Skeletal muscle satellite cell (primary cell): ENCODE data around the gene ZFHX3.
A peak's percentile ranks its signal among the peaks of the same experiment; 100 is the strongest.

Experiments used
- H3K27me3 ChIP-seq: 2 replicates; pipeline ENCODE4 v1.7.0; 2013; ENCODE audit warnings: low read length; ENCODE audit not compliant: control insufficient read depth, insufficient read depth
- H3K36me3 ChIP-seq: 2 replicates; pipeline ENCODE4 v1.7.0; 2013; ENCODE audit warnings: mild to moderate bottlenecking, control low read depth, low read length; ENCODE audit not compliant: insufficient read depth
- H3K4me1 ChIP-seq: 2 replicates; pipeline ENCODE4 v1.7.0; 2013; ENCODE audit warnings: low read length; ENCODE audit not compliant: control insufficient read depth, insufficient read depth
- H3K4me2 ChIP-seq: 2 replicates; pipeline ENCODE4 v1.7.0; 2013; ENCODE audit warnings: mild to moderate bottlenecking, low read length
- H3K4me3 ChIP-seq: 2 replicates; pipeline ENCODE4 v1.7.0; 2013; ENCODE audit warnings: low read length
- H3K9ac ChIP-seq: 2 replicates; pipeline ENCODE4 v1.7.0; 2013; ENCODE audit warnings: mild to moderate bottlenecking, low read depth, low read length, moderate library complexity
- H3K9me3 ChIP-seq: replicated peaks from 2 replicates; pipeline ENCODE4 v1.7.0; 2013; ENCODE audit warnings: mild to moderate bottlenecking, control low read depth, low read length

ZFHX3 gene

DNA sequence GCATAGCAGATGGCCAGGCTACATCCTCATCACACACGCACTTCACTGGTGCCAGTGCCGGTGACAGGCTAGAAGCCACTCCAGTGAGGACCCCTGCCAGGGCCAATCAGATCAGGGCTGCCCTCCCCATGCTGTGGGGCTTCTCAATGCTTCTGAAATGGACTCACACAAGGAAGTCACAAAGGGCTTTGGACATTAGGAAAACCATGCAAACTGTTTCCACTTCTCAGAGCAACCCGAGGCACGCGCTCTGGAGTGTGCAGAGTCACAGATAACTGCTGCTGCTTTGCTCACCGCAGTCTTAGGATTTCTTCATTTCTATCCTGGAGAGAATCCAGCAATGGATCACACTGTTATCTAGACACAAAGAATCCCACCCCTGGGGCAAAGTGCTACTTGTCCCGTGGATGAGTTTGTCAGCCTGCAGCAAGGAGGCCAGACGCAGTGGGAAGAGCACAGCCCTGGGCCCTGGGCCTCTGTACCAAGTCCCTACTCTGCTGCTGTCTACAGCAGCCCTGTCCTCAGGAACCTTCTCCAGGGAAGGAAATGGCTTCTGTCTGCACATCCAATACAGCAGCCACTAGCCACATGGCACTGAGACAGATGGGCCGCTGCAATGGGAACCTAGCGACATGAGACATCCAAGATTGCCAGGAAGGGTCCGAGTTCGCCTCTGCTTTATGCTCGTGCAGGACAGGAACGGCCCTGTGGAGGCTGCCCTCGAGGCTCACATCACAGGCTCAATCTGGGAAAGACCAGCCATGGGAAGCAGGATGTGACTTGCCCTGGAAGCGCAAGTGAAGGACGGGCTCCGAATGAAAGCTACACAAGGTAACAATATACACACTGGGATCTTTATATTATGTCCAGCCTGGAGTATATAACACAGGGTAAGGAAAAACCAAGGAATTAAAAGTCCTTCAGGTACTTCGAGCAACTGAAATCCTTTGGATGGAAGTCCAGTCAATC lies 169.3 kb downstream of the ZFHX3 start:
- H3K9me3 ChIP-seq = no peaks in the 10 kb centered on the region
- no peak overlapping the region for H3K4me2 ChIP-seq
- H3K36me3 ChIP-seq = peaks cover 6% of the 10 kb centered on the region
- no peak overlapping the region for H3K4me3 ChIP-seq
- peaks cover 59% of the 10 kb centered on the region for H3K4me1 ChIP-seq
- no peaks in the 10 kb centered on the region for H3K27me3 ChIP-seq
- peak overlapping the region; percentile 70 for H3K9ac ChIP-seq

DNA sequence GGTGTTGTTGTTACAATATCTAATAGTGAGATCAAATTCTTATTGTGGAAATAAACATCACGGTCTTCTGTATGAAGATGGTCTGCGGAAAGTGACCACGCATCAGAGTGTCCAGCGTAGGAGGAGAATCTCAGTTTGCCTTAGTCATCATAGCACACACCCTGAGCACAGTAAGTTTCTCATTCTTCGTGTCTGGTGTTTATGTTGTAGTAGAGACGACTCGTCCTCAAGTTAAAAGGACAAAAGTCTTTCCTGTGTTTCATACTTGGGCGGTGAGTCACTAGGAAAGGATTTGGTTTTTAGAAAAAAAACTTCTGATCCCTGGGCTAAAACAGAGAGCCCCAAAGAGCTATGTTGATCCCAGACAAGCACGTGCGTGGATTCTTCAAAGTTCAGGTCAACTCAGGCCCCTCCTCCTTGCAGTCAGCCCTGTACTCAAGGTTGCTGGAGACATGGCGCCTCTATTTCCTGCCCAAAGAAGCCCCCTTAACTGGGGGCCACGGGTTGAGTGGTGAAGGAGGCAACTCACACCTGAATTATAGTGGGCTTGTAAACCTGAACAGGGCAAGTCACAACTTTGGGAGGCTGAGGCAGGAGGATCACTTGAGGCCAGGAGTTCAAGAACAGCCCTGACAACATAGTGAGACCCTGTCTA lies 170.4 kb downstream of the ZFHX3 start:
- no peaks in the 10 kb centered on the region for H3K27me3 ChIP-seq
- H3K4me1 ChIP-seq = peaks cover 62% of the 10 kb centered on the region
- no peaks in the 10 kb centered on the region for H3K9me3 ChIP-seq
- H3K9ac ChIP-seq = peak overlapping the region; percentile 80
- peak overlapping the region; percentile 77 for H3K4me2 ChIP-seq
- no peaks in the 10 kb centered on the region for H3K36me3 ChIP-seq
- peak overlapping the region; percentile 48 for H3K4me3 ChIP-seq

GRCh38 chr16:72876981-72877373 lies 171.0 kb downstream of the ZFHX3 start:
- Histone ChIP-seq H3K9me3 (no peaks in the 10 kb centered on the region), H3K4me3 (peak overlapping the region; percentile 48), H3K4me1 (peaks cover 62% of the 10 kb centered on the region), H3K4me2 (peak overlapping the region; percentile 77), H3K9ac (peak overlapping the region; percentile 80), H3K27me3 (no peaks in the 10 kb centered on the region), H3K36me3 (no peaks in the 10 kb centered on the region)

DNA sequence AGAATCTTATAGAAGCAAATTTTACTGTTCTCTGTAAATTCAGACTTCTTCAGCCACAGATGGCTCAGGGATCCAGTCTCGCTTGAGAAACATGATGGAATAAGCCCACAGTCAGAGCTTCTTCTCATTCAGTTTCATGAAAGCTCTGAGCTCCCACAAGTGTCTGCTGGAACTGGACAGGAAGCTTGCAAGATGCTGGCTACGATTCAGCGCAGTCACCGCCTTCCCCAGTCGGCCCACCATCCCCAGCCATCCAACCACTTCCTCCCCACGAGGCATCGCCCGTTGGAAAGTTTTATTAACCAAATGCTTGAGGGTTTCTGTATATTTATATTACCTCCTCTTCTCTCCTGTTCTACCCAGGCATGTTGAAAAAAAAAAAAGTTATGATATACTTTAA lies 171.7 kb downstream of the ZFHX3 start:
- H3K27me3 ChIP-seq = no peaks in the 10 kb centered on the region
- H3K4me2 ChIP-seq = peak overlapping the region; percentile 77
- peak overlapping the region; percentile 80 for H3K9ac ChIP-seq
- peaks cover 62% of the 10 kb centered on the region for H3K4me1 ChIP-seq
- no peaks in the 10 kb centered on the region for H3K36me3 ChIP-seq
- no peaks in the 10 kb centered on the region for H3K9me3 ChIP-seq
- H3K4me3 ChIP-seq = peak overlapping the region; percentile 14

DNA sequence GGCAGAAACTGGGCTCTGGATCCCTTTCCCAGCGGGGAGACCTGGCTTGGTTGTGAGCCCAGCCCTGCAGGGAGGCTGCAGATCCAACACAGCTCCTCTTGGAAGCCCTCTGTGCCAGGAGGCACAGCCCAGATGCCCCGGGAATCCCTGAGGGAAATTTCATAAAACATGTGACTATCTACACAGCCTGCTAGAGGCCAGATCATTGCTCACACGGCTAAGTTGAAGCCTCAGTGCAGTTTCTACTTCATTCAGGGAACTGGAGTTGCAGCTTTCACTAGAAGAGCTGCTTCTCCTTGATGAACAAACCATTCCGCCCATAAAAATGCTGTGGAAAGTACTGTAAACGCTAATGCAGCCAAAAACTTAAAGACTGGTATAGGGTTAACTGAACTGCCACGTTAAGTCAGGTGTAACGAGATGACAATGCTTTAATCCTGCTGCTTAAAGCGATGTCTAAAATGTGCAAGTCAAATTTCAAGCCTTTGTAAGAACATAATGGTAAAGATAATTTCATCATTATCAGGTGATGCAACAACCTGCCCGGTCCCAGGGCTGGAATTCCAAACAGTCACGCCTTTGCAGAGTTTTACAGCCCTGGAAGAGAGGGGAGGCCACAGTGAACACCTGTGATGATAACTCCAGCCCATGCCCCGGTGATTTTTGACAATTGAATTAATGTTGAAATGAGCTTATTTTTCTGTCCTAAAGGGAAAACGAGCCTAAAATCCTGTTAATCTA lies 172.5 kb downstream of the ZFHX3 start:
- H3K4me2 ChIP-seq = peak overlapping the region; percentile 77
- no peaks in the 10 kb centered on the region for H3K9me3 ChIP-seq
- H3K36me3 ChIP-seq = no peaks in the 10 kb centered on the region
- no peaks in the 10 kb centered on the region for H3K27me3 ChIP-seq
- H3K4me1 ChIP-seq = peaks cover 62% of the 10 kb centered on the region
- no peak overlapping the region for H3K4me3 ChIP-seq
- H3K9ac ChIP-seq = peak overlapping the region; percentile 80

- H3K36me3 ChIP-seq = no peaks in the 10 kb centered on the region
- H3K4me3 ChIP-seq = no peak overlapping the region
- peaks cover 54% of the 10 kb centered on the region for H3K4me1 ChIP-seq
- H3K27me3 ChIP-seq = no peaks in the 10 kb centered on the region
- H3K4me2 ChIP-seq = no peak overlapping the region
- no peak overlapping the region for H3K9ac ChIP-seq
- no peaks in the 10 kb centered on the region for H3K9me3 ChIP-seq
Observed at GRCh38 chr16:72873853-72874252, 174.1 kb downstream of the ZFHX3 start.

DNA sequence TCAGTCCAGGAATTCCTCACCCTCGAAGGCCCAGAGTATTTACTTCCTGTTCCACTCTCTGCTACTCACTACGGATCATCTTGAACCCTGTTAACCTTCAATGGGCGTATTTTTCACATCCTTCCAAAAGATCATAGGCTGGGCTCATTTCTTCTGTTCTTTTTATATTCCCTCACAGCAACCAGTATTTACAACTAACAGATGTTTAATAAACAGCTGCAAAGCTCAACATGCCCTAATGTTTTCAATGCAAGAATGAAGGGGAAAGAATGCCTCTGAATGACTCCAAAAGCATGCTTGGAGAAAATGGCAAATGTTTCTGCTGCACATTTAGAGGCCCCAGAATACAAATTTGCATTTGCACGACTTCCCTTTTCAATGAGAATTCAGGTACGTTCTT lies 174.9 kb downstream of the ZFHX3 start:
- Histone ChIP-seq H3K9me3 (no peaks in the 10 kb centered on the region), H3K27me3 (no peaks in the 10 kb centered on the region), H3K9ac (no peak overlapping the region), H3K4me3 (no peak overlapping the region), H3K36me3 (no peaks in the 10 kb centered on the region), H3K4me1 (peaks cover 46% of the 10 kb centered on the region), H3K4me2 (no peak overlapping the region)

DNA sequence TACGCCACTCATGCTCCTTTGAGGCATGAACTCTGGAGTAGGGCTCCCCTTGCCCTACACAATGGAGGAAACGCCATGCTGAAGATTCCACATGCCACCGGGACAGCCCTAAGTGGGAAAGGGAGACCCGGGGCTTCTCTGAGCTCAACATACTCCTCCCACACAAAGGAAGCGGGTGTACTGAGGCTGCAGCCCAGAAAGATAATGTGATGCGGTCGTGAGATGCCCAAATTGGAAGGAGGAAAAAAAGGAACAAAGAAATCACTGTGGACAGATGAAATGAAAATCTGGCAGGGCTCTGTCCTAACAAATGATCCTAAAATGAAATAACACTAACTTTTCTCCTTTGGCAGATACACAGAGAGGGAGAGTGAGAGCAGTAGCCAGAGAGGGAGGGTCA lies 182.1 kb downstream of the ZFHX3 start:
- no peaks in the 10 kb centered on the region for H3K4me1 ChIP-seq
- no peaks in the 10 kb centered on the region for H3K9me3 ChIP-seq

GRCh38 chr16:72865258-72865657 lies 182.7 kb downstream of the ZFHX3 start:
- Histone ChIP-seq H3K9ac (no peak overlapping the region), H3K4me3 (no peak overlapping the region), H3K27me3 (no peaks in the 10 kb centered on the region), H3K4me2 (no peak overlapping the region), H3K36me3 (peaks cover 25% of the 10 kb centered on the region), H3K4me1 (peaks cover under 1% of the 10 kb centered on the region), H3K9me3 (no peaks in the 10 kb centered on the region)

More for the DNA sequence above, 182.1 kb downstream of the ZFHX3 start:
- H3K27me3 ChIP-seq = no peaks in the 10 kb centered on the region
- peaks cover 25% of the 10 kb centered on the region for H3K36me3 ChIP-seq
- no peak overlapping the region for H3K4me2 ChIP-seq
- H3K4me3 ChIP-seq = no peak overlapping the region
- H3K9ac ChIP-seq = no peak overlapping the region

DNA sequence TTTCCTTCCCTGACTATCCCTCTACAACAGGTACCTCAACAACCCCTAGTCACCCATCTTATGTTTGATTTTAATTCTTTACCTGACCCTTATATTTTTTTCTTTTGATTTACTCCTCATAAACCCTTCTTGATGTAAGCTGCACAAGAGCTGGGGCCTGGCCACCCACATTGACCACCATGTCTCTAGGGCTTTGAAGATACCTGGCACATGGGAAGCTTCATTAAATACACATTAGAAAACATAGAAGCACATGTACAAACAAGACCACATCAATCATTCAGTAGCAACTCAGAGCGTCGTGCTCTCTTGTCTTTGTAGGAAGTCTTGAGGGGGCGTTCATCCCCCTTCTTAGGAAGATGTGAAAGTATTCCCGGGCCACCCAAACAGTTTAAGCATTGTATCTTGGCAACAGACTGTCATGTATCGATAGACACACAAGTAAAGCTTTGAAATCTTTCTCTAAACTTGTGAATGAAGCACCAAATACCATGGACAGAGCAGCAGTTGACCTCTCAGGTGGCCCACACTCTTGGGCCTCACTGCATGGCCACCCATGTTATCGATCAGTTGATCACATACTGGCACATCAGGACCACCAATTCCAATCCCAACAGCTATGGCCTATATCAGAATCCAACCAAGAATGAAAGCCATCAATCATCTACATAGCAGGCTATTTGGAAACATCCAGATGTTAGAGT lies 183.6 kb downstream of the ZFHX3 start:
- no peaks in the 10 kb centered on the region for H3K9me3 ChIP-seq
- no peak overlapping the region for H3K4me2 ChIP-seq
- no peak overlapping the region for H3K9ac ChIP-seq
- H3K4me1 ChIP-seq = peaks cover 10% of the 10 kb centered on the region
- H3K36me3 ChIP-seq = peaks cover 25% of the 10 kb centered on the region
- H3K27me3 ChIP-seq = no peaks in the 10 kb centered on the region
- no peak overlapping the region for H3K4me3 ChIP-seq

DNA sequence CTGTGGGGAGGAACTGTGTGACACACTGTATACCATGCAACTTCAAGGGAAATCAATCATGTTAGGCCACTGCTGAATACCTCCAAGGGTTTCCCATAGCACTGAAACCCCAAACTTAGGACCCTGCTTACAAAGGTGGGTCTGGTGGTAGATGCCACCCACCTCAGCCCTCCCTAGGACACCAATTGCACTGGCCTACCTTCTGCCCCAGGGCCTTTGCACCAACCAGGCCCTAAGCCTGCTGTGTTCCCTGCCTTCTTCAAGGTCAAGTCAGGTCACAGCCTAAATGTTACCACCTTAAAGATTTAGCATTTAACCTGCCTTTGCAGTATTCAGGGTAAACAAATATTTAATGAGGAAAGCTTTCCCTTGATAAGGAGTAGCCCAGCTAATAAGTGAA lies 185.8 kb downstream of the ZFHX3 start:
- Histone ChIP-seq H3K4me2 (no peak overlapping the region), H3K4me3 (no peak overlapping the region), H3K4me1 (peaks cover 29% of the 10 kb centered on the region), H3K9me3 (no peaks in the 10 kb centered on the region), H3K36me3 (peaks cover 23% of the 10 kb centered on the region), H3K27me3 (no peaks in the 10 kb centered on the region), H3K9ac (no peak overlapping the region)
